Activated CD4-positive, CD25-positive, alpha-beta regulatory T cell (primary cell): ENCODE measurements around the gene SCP2.
"Not testable (repeated sequence)": the region's sequence is repeated elsewhere in the genome, so short reads cannot be mapped to it uniquely, and the experiment has no call there.

Experiments used
- DNase-seq, 4 experiments: peaks; one replicate each; lab custom pipeline; 2025; lab: John Stamatoyannopoulos, UW

The SCP2 gene

DNA sequence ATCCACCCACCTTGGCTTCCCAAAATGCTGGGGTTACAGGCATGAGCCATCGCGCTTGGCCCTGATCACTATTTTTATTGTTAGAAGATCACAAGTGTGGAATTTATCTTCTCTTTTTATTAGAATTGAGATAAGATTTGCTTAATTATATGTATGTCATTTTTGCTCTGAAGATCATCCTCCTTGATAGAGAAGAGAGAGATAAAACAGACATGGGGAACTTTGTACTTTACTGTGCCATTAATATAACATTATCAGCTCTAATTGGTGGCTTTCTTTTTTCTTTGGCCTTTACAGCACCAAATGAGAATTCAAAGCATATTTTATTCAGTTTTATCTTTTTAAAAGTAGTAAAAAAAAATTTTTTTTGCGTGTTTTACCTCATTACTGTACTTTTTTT lies 46.8 kb downstream of the SCP2 start:
- no peak for DNase-seq

GRCh38 chr1:52976183-52977035 lies 49.3 kb downstream of the SCP2 start:
- no peak for DNase-seq

DNA sequence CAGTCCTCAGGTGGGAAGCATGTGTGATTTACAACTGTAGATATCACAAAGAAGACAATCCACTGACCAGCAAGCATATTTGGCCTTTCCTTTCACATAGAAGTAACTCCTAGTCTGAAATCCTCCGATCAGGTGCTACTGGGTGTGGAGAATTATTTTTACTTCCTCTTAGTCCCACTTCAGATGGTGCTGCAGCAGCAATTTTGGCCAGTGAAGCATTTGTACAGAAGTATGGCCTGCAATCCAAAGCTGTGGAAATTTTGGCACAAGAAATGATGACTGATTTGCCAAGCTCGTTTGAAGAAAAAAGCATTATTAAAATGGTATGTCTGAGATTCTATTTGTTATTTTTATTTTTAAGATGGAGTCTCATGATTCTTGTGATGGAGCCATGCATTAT lies 51.0 kb downstream of the SCP2 start:
- DNase-seq = no peak

- not testable (repeated sequence) for DNase-seq
Measured at GRCh38 chr1:52992733-52993132, 65.7 kb downstream of the SCP2 start.

DNA sequence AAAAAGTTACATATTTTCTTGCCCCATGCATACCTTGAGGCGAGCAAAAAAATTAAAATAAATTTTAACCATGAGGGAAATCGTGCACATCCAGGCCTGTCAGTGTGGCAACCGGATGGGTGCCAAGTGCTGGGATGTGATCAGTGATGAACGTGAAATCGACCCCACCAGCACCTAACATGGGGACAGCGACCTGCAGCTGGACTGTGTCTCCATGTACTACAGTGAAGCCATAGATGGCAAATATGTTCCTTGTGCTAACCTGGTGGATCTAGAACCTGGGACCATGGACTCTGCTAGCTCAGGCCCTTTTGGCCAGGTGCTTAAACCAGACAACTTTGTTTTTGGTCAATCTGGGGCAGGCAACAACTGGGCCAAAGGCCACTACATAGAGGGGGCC lies 67.6 kb downstream of the SCP2 start:
- no peak for DNase-seq

DNA sequence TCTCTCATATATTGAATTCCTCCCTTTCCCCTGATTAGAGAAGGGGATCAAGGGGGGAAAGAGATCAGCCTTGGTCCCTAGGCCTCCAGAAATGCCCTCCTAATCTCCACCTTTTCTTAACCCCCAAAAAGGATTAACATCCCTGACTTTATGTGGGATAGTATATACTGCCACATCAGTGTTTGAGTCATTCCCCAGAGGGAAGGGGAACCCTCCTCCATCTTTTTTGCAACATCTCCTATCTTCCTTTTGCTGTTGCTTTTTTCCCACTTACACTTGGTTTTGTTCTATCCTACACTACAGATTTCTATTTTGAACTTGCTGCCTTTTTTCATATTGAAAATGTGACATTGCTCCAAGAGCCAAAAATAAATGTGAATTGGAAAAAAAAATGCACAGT lies 69.6 kb downstream of the SCP2 start:
- DNase-seq = no peak

DNA sequence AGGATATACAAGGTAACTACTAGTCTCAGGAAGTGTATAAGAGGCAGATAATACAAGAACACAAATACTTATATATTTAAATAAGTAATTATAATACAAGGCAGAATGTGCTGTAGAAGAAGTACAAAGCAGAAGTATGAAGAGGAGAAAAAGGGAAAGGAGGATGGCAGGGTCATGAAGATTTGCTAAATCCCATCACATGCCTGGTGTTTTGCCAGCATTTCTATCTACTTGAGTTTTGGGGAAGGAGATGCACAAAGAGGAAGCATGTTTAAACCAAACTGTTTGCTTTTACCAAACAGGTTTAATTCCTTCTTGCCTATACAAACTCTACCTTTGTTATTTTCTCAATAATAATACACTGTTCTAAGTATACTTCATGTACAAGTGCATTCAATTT lies 74.1 kb downstream of the SCP2 start:
- DNase-seq = no peak

DNA sequence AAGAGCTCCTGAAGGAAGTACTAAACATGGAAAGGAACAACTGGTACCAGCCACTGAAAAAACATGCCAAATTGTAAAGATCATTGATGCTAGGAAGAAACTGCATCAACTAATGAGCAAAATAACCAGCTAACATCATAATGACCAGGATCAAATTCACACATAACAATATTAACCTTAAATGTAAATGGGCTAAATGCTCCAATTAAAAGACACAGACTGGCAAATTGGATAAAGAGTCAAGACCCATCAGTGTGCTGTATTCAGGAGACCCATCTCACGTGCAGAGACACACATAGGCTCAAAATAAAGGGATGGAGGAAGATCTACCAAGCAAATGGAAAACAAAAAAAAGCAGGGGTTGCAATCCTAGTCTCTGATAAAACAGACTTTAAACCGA lies 79.5 kb downstream of the SCP2 start:
- DNase-seq = not testable (repeated sequence)

GRCh38 chr1:53010247-53010646 lies 83.2 kb downstream of the SCP2 start:
- DNase-seq = not testable (repeated sequence)

DNA sequence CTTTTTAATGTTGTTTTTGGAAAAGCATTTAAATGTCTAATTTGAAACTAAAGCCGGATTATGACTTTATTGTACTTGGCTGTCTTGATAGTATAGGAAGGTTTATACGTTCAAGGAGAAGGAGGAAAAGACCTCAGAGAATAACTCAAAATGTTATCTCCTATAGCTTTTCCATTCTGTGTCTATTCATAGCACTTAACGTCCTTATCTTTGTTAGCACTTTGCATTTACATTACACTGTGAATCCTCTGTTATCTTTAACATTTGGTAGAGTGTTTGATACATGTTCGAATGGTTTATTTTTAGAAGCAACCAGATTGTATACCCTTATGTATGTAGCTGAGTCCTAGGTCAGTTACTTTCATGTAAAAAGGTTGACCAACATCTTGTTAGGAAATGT lies 84.1 kb downstream of the SCP2 start:
- no peak for DNase-seq

GRCh38 chr1:53014791-53015507 lies 87.9 kb downstream of the SCP2 start:
- peak; percentile 11 to 65 (median 44) for DNase-seq

- no peak for DNase-seq
Measured at GRCh38 chr1:53015508-53015860, 88.4 kb downstream of the SCP2 start.

DNA sequence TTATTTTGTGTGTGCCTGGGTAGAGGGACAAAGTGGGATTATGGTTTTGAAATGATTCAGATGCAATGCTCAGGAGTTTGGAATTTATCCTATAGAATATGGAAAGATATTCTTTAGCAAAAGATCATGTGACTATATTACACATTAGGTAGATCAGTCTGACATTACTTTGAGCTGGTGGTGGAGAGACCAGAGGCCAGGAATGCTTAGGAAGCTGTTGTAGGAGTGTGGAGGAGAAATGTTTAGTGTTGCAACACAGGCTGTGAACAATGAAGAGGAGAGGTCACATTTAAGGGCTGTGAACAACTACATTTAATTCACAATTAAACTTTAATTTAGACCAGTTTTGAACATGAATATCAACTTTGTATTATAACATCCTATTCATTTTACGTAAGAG lies 89.6 kb downstream of the SCP2 start:
- DNase-seq = no peak

DNA sequence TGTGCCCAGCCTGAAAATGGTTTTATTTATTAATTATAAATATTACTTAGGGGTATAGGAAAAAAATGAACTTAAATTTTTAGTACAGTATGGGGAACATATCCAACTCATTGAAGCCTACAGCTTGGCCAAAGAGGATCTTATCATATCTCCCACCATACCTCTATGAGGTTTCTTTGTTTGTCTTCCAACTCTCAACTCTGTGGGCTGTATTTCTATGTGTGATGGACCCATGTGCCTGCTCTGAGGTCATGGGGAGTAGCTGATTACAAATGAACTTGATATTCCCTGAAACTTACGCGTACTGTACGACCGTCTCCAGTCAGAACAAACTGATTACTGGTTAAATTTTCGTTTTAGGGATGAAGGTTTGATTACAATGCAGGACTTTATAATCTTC lies 93.5 kb downstream of the SCP2 start:
- no peak for DNase-seq

GRCh38 chr1:53022179-53022578 lies 95.1 kb downstream of the SCP2 start:
- no peak for DNase-seq

- no peak for DNase-seq
Measured at GRCh38 chr1:53023546-53023945, 96.5 kb downstream of the SCP2 start.

DNA sequence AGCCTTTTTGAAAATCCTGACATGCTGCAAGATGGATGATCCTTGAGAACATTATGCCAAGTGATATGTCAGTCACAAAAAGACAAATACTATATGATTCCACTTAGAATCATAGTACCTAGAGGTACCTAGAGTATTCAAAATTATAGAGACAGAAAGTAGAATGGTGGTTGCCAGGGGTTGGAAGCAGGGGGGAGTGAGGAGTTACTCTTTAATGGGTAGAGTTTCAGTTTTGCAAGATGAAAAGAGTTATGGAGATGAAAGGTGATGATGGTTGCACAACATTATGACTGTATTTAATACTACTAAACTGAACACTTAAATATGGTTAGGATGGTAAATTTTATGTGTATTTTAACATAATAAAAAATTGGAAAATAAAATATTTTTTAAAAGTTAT lies 97.0 kb downstream of the SCP2 start:
- DNase-seq = no peak

DNA sequence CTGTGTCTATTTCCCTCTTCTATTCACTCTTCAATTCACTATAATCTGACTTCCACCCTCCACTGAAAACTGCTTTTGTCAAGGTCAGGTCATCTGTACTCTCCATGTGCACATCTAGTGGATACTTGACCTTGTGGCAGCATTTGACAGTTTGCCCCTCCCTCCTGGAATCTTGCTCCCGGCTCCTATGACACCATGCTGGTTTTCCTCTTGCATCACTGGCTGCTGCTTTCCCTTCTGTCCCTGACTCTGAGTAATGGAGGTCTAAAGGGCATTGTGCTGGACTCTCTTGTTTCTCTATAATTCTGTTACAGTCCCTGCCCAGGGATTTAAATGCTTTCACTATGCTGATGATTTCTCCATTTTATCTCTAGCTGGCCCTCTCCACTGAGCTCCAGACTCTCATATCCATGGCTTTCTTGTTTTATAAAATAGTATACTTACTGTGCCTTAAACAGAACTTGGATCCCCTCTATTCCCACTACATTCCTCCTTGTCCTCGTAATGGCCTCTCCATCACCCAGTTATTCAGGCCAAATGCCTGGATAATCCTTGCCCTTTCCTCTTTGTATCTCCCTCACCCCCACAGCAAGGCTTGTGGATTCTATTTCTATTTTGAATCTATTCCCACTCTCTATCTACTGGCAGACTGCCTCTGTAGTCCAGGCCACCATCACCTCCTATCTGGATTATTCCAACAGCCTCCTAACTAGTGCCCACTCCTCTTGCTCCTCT lies 98.1 kb downstream of the SCP2 start:
- no peak for DNase-seq

GRCh38 chr1:53025769-53026112 lies 98.7 kb downstream of the SCP2 start:
- no peak for DNase-seq

- DNase-seq = no peak
Measured at GRCh38 chr1:53026254-53026653, 99.2 kb downstream of the SCP2 start.

DNA sequence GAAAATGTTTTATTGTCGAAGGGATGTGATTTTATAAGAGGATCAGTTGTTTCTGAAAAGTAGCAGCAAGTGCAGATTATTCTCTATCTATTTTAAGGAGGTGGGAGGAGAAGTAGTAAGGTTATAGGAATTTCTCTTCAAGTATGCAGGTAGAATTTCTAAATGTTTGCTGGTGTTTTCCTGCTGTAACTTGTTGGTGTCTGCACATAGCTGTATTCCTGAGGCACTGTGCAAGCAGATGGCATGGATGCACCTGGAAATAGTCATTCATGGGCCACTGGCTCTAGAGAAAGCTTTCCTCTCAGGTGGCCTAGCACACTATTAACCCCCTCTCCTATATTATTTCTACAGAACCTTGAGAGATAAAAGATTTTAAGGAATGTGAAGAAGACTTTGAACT lies 104.7 kb downstream of the SCP2 start:
- no peak for DNase-seq

DNA sequence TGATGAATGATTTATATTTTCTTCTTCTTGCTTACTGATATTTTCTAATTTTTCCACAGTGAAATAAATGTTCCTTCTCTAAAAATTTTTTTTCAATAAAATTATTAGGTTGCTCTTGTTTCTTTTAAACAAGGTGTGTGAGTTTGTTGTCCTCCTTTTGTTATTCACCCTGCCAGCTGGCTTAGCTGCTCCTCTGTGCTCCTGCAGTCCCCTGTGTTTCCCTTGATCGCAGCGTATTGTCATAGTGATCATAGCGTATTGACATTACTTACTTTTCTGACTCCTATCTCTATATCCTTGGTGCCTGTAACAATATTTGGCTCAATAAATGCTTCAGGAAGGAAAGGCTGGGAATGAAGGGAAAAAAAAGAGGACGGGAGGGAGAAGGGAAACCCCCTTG lies 110.1 kb downstream of the SCP2 start:
- DNase-seq = no peak

DNA sequence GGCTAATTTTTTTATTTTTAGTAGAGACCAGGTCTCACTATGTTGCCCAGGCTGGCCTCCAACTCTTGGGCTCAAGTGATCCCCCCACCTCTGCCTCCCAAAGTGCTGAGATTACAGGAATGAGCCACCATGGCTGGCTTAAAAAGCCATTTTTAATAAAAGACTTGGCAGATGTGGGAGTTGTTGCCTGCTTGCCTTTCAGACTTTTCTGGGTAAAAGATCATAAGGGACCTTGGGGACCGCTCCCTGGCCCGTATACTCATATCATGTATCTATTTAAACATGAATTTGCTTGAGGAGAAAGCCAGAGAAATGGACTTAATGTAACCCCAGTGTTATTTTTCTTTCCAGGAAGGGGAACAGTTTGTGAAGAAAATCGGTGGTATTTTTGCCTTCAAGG lies 111.5 kb downstream of the SCP2 start:
- DNase-seq = no peak
